Uterus (tissue), 2 donors: ENCODE data around the gene ATP2A2.

Experiments
- CTCF ChIP-seq, 4 experiments: fragments of 200-600 bp in 2 of 4; fragments of 450-650 bp in 2 of 4; sonication (generic) in 2 of 4; IDR thresholded peaks; one replicate each; pipeline ENCODE4 v1.5.1; 2016 to 2019; ENCODE audit warnings: antibody characterized with exemption in 4 of 4, mild to moderate bottlenecking in 2 of 4, moderate library complexity in 1 of 4
- POLR2A ChIP-seq, 2 donors: fragments of 450-650 bp; IDR thresholded peaks; one replicate each; pipeline ENCODE4 v1.6.1; 2016; ENCODE audit warnings: antibody characterized with exemption in 2 of 2, mild to moderate bottlenecking in 1 of 2, moderate library complexity in 1 of 2

GRCh38 chr12:110254971-110255540 lies 26.0 kb upstream of the ATP2A2 start:
- TF ChIP-seq CTCF (IDR thresholded peaks at IDR 0.05), result no peak
- TF ChIP-seq POLR2A (IDR thresholded peaks at IDR 0.05), result no peak
